22Rv1 (cell line): ENCODE measurements around the gene SURF6.

Source experiments
- H3K27ac ChIP-seq: fragments of 450-650 bp; 2 replicates; pipeline ENCODE4 v1.5.1; 2017
- CTCF ChIP-seq: fragments of 450-650 bp; IDR thresholded peaks from 2 replicates; pipeline ENCODE4 v1.5.1; 2017; ENCODE audit warnings: mild to moderate bottlenecking
- ZFX ChIP-seq: fragments of 450-650 bp; IDR thresholded peaks from 2 replicates; pipeline ENCODE4 v1.6.1; 2017; ENCODE audit warnings: antibody characterized with exemption, borderline replicate concordance

SURF6 gene

GRCh38 chr9:133341369-133342068 lies 5.5 kb upstream of the SURF6 start:
- no peak overlapping the region for H3K27ac ChIP-seq
- TF ChIP-seq CTCF (no peak), ZFX (no peak)

DNA sequence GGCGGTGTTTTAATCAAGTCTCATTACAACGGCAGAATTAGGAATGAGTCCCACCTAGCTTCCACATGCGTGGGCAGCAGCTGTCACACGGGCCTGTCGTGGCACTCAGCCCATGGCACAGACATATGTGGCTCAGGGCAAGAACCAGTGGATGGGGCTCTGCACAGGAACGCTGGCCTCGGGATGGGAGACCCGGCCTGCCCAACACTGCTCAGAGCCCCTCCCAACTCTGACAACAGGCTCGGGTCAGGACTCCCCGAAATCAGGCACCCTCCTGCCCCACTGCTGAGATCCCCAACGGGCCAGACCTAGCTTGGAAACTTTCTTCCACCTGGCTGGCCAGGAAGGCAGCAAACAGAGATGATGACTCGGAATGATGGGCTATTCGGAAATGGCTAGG lies 4.9 kb upstream of the SURF6 start:
- H3K27ac ChIP-seq: no peak overlapping the region
- TF ChIP-seq CTCF (no peak), ZFX (no peak)

DNA sequence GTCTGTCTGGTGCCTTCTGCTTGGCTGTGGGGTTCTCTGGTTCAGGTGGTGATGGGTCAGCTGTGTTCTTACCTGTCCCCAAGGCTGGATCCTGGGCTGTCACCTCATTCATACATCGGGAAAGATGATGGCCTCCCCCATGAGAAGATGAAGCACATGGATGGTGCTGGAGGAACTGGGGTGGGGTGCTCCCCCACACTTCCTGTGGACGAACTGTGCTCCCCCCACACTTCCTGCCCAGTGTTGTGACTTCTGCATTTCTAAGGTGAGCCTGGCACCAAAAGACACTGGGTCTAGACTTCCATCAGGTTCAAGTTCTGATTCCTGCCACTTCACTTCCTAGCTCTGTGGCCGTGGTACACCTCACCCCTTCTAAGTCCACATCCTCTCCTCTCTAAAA lies 4.3 kb upstream of the SURF6 start:
- no peak overlapping the region for H3K27ac ChIP-seq
- no peak for TF ChIP-seq CTCF
- no peak for TF ChIP-seq ZFX

DNA sequence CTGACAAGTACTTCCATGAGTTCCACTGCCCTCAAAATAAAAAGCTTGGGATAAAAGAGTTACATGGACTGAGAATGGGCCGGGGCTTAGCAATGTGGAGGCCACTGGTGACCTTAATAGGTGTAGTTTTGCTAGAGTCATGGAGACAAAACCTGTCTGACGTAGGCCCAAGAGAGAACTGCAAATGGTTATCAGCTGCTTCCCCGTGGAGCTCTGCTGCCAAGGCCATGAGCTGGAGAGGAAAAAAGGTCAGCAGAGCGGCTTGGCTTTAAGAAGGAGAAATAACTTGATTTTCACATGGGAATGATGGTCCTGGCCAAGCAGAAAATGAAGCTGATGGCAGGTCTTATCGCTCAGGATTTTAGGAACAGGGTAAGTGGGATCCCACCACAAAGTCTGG lies 3.7 kb upstream of the SURF6 start:
- TF ChIP-seq CTCF: no peak
- TF ChIP-seq ZFX: no peak
- no peak overlapping the region for H3K27ac ChIP-seq

- peak overlapping the region; percentile 85; the same call in 1 of the 2 replicates for H3K27ac ChIP-seq
Measured at GRCh38 chr9:133334888-133335287, 1.1 kb downstream of the SURF6 start.

GRCh38 chr9:133334161-133334560 lies 1.8 kb downstream of the SURF6 start:
- TF ChIP-seq ZFX (no peak), CTCF (no peak)
- no peak overlapping the region for H3K27ac ChIP-seq

- H3K27ac ChIP-seq: no peak overlapping the region
- no peak for TF ChIP-seq ZFX
- no peak for TF ChIP-seq CTCF
Measured at GRCh38 chr9:133333566-133333965, 2.4 kb downstream of the SURF6 start.

GRCh38 chr9:133333011-133333410 lies 3.0 kb downstream of the SURF6 start:
- H3K27ac ChIP-seq: no peak overlapping the region
- TF ChIP-seq ZFX: no peak
